H1 (cell line): ENCODE results near the gene MYOT. TPM values are rescaled to one million over a fixed set of nuclear protein-coding genes. Genes with fewer than 3 reads are reported as not detected.

Experiments used
- CTCF ChIA-PET: fragments of 300-600 bp; sonication (Branson Sonifier 250); formaldehyde crosslinking; loops from one replicate; lab custom pipeline; 2021; ENCODE audit not compliant: partially characterized antibody; lab: Charles Lee
- POLR2A ChIA-PET: fragments of 300-600 bp; sonication (Branson Sonifier 250); formaldehyde crosslinking; loops from one replicate; lab custom pipeline; 2021; ENCODE audit warnings: inconsistent platforms; ENCODE audit not compliant: partially characterized antibody; lab: Charles Lee
- DNase-seq, 2 experiments: peaks; one replicate each; pipeline versions ENCODE4 v3.0.0 to v3.0.0-alpha.2; 2010 to 2022; ENCODE audit warnings: low spot score in 2 of 2, low read depth in 1 of 2, mixed read lengths in 1 of 2
- FAIRE-seq: peaks from 2 replicates; lab custom pipeline; 2011; peaks lifted over from hg19 to GRCh38; lab: Jason Lieb, UNC
- H2AFZ ChIP-seq: 2 replicates; pipeline ENCODE4 v1.8.1; 2012; ENCODE audit warnings: low read length, inconsistent platforms
- H2AK5ac ChIP-seq: 2 replicates; pipeline ENCODE4 v1.6.1; 2013; ENCODE audit warnings: low read depth, low read length
- H2BK120ac ChIP-seq: replicated peaks from 2 replicates; pipeline ENCODE3; 2013; ENCODE audit warnings: low read depth, low read length, inconsistent platforms
- H2BK12ac ChIP-seq: 2 replicates; pipeline ENCODE4 v1.6.1; 2013; ENCODE audit warnings: low read depth, low read length
- H2BK15ac ChIP-seq: 2 replicates; pipeline ENCODE4 v1.6.1; 2013; ENCODE audit warnings: low read length
- H2BK20ac ChIP-seq: 2 replicates; pipeline ENCODE4 v1.6.1; 2013; ENCODE audit warnings: low read length
- H2BK5ac ChIP-seq: 2 replicates; pipeline ENCODE4 v1.6.1; 2013; ENCODE audit warnings: low read depth, low read length
- H3K14ac ChIP-seq: 2 replicates; pipeline ENCODE4 v1.6.1; 2013; ENCODE audit warnings: inconsistent platforms; ENCODE audit not compliant: insufficient read length
- H3K18ac ChIP-seq: 2 replicates; pipeline ENCODE4 v1.6.1; 2013; ENCODE audit warnings: low read length; ENCODE audit errors: extremely low read depth
- H3K23ac ChIP-seq: 2 replicates; pipeline ENCODE4 v1.6.1; 2013; ENCODE audit warnings: inconsistent platforms; ENCODE audit not compliant: insufficient read length
- H3K23me2 ChIP-seq: 2 replicates; pipeline ENCODE4 v1.6.1; 2013; ENCODE audit warnings: low read depth, low read length
- H3K27ac ChIP-seq: 2 replicates; pipeline ENCODE4 v1.6.1; 2011; ENCODE audit warnings: low read depth, low read length, inconsistent platforms
- H3K27me3 ChIP-seq, 4 experiments: replicated peaks in 1 of 4; 1 replicate in 1 of 4; 2 replicates in 3 of 4; pipeline versions ENCODE4 v1.6.1 to v1.8.1; 2011 to 2013; ENCODE audit warnings: low read length in 3 of 4, mild to moderate bottlenecking in 3 of 4, inconsistent platforms in 2 of 4, mixed read lengths in 2 of 4, moderate library complexity in 1 of 4; ENCODE audit not compliant: control insufficient read depth in 3 of 4, insufficient read depth in 3 of 4; ENCODE audit errors: extremely low read depth in 1 of 4
- H3K36me3 ChIP-seq, 4 experiments: 2 replicates each; pipeline versions ENCODE4 v1.6.1 to v1.8.1; 2011 to 2013; ENCODE audit warnings: mild to moderate bottlenecking in 4 of 4, low read length in 3 of 4, moderate library complexity in 2 of 4, control low read depth in 1 of 4, inconsistent platforms in 1 of 4; ENCODE audit not compliant: insufficient read depth in 4 of 4, control insufficient read depth in 2 of 4
- H3K4ac ChIP-seq: replicated peaks from 2 replicates; pipeline ENCODE3; 2013; ENCODE audit warnings: low read length, low read depth, mixed read lengths, inconsistent platforms; ENCODE audit not compliant: insufficient read length
- H3K4me1 ChIP-seq, 4 experiments: replicated peaks in 1 of 4; 1 replicate in 1 of 4; 2 replicates in 3 of 4; pipeline versions ENCODE4 v1.6.1 to v1.8.1; 2011 to 2013; ENCODE audit warnings: low read length in 3 of 4, inconsistent platforms in 2 of 4, mixed read lengths in 1 of 4; ENCODE audit not compliant: insufficient read depth in 4 of 4, control insufficient read depth in 3 of 4
- H3K4me2 ChIP-seq, 2 experiments: 2 replicates each; pipeline versions ENCODE4 v1.6.1 to v1.8.1; 2011 to 2013; ENCODE audit warnings: low read depth in 2 of 2, low read length in 2 of 2, control low read depth in 1 of 2, inconsistent platforms in 1 of 2, mild to moderate bottlenecking in 1 of 2; ENCODE audit not compliant: insufficient read depth in 1 of 2
- H3K4me3 ChIP-seq, 4 experiments: fragments of 200-600, 300-600 bp in 1 of 4; sonication (generic), shearing (Covaris generic), sonication (Bioruptor Twin) in 1 of 4; 2 replicates each; pipeline versions ENCODE4 v1.5.1 to v1.8.1; 2011 to 2016; ENCODE audit warnings: low read length in 4 of 4, low read depth in 3 of 4, control low read depth in 2 of 4, inconsistent platforms in 2 of 4, mild to moderate bottlenecking in 2 of 4, mixed read lengths in 1 of 4, moderate library complexity in 1 of 4; ENCODE audit not compliant: insufficient read depth in 2 of 4; ENCODE audit errors: extremely low read depth in 1 of 4
- H3K56ac ChIP-seq: replicated peaks from 2 replicates; pipeline ENCODE3; 2013; ENCODE audit warnings: low read depth, mild to moderate bottlenecking, mixed read lengths, low read length, inconsistent platforms; ENCODE audit not compliant: insufficient read length
- H3K79me1 ChIP-seq: 2 replicates; pipeline ENCODE4 v1.6.1; 2013; ENCODE audit warnings: low read depth, low read length, control low read depth
- H3K79me2 ChIP-seq, 2 experiments: 2 replicates each; pipeline versions ENCODE4 v1.6.1 to v1.8.1; 2012 to 2013; ENCODE audit warnings: low read length in 2 of 2, mild to moderate bottlenecking in 2 of 2, inconsistent platforms in 1 of 2; ENCODE audit not compliant: insufficient read depth in 2 of 2, control insufficient read depth in 1 of 2
- H3K9ac ChIP-seq, 4 experiments: replicated peaks in 1 of 4; 1 replicate in 1 of 4; 2 replicates in 3 of 4; pipeline versions ENCODE4 v1.6.1 to v1.8.1; 2011 to 2013; ENCODE audit warnings: low read depth in 3 of 4, low read length in 3 of 4, control low read depth in 2 of 4, mild to moderate bottlenecking in 2 of 4, moderate library complexity in 2 of 4, inconsistent platforms in 1 of 4; ENCODE audit errors: extremely low read depth in 1 of 4
- H3K9me3 ChIP-seq, 2 experiments: 2 replicates each; pipeline versions ENCODE4 v1.6.1 to v1.8.1; 2012 to 2013; ENCODE audit warnings: mild to moderate bottlenecking in 2 of 2, moderate library complexity in 2 of 2, control low read depth in 1 of 2, inconsistent platforms in 1 of 2, low read depth in 1 of 2, low read length in 1 of 2, mixed read lengths in 1 of 2; ENCODE audit not compliant: insufficient read depth in 2 of 2
- H4K20me1 ChIP-seq, 2 experiments: replicated peaks in 1 of 2; 2 replicates each; pipeline versions ENCODE3 to v1.8.1; 2011 to 2013; ENCODE audit warnings: inconsistent platforms in 2 of 2, low read length in 2 of 2, mild to moderate bottlenecking in 1 of 2; ENCODE audit not compliant: insufficient read depth in 2 of 2, control insufficient read depth in 1 of 2
- H4K5ac ChIP-seq: 2 replicates; pipeline ENCODE4 v1.6.1; 2013; ENCODE audit warnings: low read length, low read depth, mixed read lengths, inconsistent platforms; ENCODE audit not compliant: insufficient read length
- H4K8ac ChIP-seq: 2 replicates; pipeline ENCODE4 v1.8.0; 2013; ENCODE audit warnings: mild to moderate bottlenecking, moderate library complexity, low read length, inconsistent platforms; ENCODE audit not compliant: insufficient read depth; ENCODE audit errors: extremely low read depth
- H4K91ac ChIP-seq: replicated peaks from 2 replicates; pipeline ENCODE3; 2013; ENCODE audit warnings: low read length, mixed read lengths, inconsistent platforms; ENCODE audit not compliant: insufficient read length
- CBX5 ChIP-seq: fragments of 300-800, 300-1000 bp; sonication (generic); IDR thresholded peaks from 2 replicates; pipeline ENCODE4 v1.7.1; 2016; ENCODE audit warnings: antibody characterized with exemption, low read length, low read depth
- CHD1 ChIP-seq: IDR thresholded peaks from 2 replicates; pipeline ENCODE4 v1.6.1; 2012; ENCODE audit warnings: low read depth, low read length, improper control_type of control experiment
- CHD2 ChIP-seq: IDR thresholded peaks from 2 replicates; pipeline ENCODE4 v1.6.1; 2012; ENCODE audit warnings: low read length, improper control_type of control experiment
- CTBP2 ChIP-seq: IDR thresholded peaks from 2 replicates; pipeline ENCODE4 v1.7.0; 2011; ENCODE audit warnings: borderline replicate concordance, mild to moderate bottlenecking, moderate library complexity, mixed read lengths, low read length; ENCODE audit not compliant: insufficient read depth, insufficient read length
- EGR1 ChIP-seq: IDR thresholded peaks from 2 replicates; pipeline ENCODE4 v1.6.1; 2011; ENCODE audit warnings: low read depth, low read length, borderline replicate concordance
- HDAC6 ChIP-seq: IDR thresholded peaks from one replicate; pipeline ENCODE4 v1.7.1; 2012; ENCODE audit warnings: low read depth, mild to moderate bottlenecking, inconsistent platforms, low read length, moderate library complexity
- JUN ChIP-seq: IDR thresholded peaks from 2 replicates; pipeline ENCODE4 v1.6.1; 2011; ENCODE audit warnings: low read depth, mild to moderate bottlenecking, improper control_type of control experiment, low read length
- KDM1A ChIP-seq: fragments of 200-600, 300-600 bp; sonication (generic); IDR thresholded peaks from 2 replicates; pipeline ENCODE4 v1.7.1; 2016; ENCODE audit warnings: mild to moderate bottlenecking, low read length, borderline replicate concordance
- NRF1 ChIP-seq: IDR thresholded peaks from 2 replicates; pipeline ENCODE4 v1.6.1; 2011; ENCODE audit warnings: mild to moderate bottlenecking, low read depth, low read length, improper control_type of control experiment
- POLR2A ChIP-seq, 2 experiments: IDR thresholded peaks; 1 replicate in 1 of 2; 2 replicates in 1 of 2; pipeline ENCODE4 v1.6.1; 2011; ENCODE audit warnings: low read depth in 2 of 2, low read length in 2 of 2, mild to moderate bottlenecking in 2 of 2; ENCODE audit errors: control extremely low read depth in 1 of 2
- POU5F1 ChIP-seq: IDR thresholded peaks from 2 replicates; pipeline ENCODE4 v1.6.1; 2011; ENCODE audit warnings: low read depth, mild to moderate bottlenecking, low read length, moderate library complexity
- RXRA ChIP-seq: IDR thresholded peaks from 2 replicates; pipeline ENCODE4 v1.6.1; 2011; ENCODE audit warnings: low read depth, mild to moderate bottlenecking, low read length, moderate library complexity; ENCODE audit not compliant: insufficient read depth
- SIRT6 ChIP-seq: IDR thresholded peaks from one replicate; pipeline ENCODE4 v1.7.1; 2012; ENCODE audit warnings: low read length, inconsistent platforms
- SIX5 ChIP-seq: IDR thresholded peaks from 2 replicates; pipeline ENCODE4 v1.6.1; 2011; ENCODE audit warnings: mild to moderate bottlenecking, low read depth, low read length
- WGBS, 2 experiments: shearing (Covaris generic) in 1 of 2; methylation state at CpG; one replicate each; pipeline versions ENCODE4 v1.1.6 to v1.1.7; 2013 to 2015; ENCODE audit warnings: low lambda C conversion rate in 2 of 2, mixed read lengths in 2 of 2, inconsistent platforms in 1 of 2, low coverage in 1 of 2, missing lambda C conversion rate in 1 of 2; ENCODE audit not compliant: insufficient replicate concordance in 2 of 2, insufficient coverage in 1 of 2, insufficient read length in 1 of 2; ENCODE audit errors: extremely low coverage in 1 of 2, missing lambda C conversion rate in 1 of 2; 5-methylcytosine and 5-hydroxymethylcytosine counted together
- polyA plus RNA-seq, 7 experiments: library from polyadenylated mRNA; depleted of rRNA in 3 of 7; stranded (reverse) in 5 of 7; unstranded in 2 of 7; fragments of >200 nt in 5 of 7; fragments of 200-250 nt in 2 of 7; gene quantifications; 1 replicate in 5 of 7; 2 replicates in 1 of 7; 4 replicates in 1 of 7; pipeline versions ENCODE4 v1.2.1 to v1.2.3, GENCODE V29; 2011 to 2013; ENCODE audit warnings: missing spikeins in 2 of 7, mixed read lengths in 2 of 7
- total RNA-seq: library from RNA; stranded (reverse); fragmentation: NEBNext Ultra II Directional; extraction: Animal tissue kit (Norgen Biotek cat#: 25700); gene quantifications from 2 replicates; pipeline ENCODE4 v1.2.1, GENCODE V29; 2021
- TF ChIP-seq, protein P1 (sequence below): IDR thresholded peaks from 2 replicates; pipeline ENCODE4 v1.6.1; 2011; ENCODE audit warnings: low read length, improper control_type of control experiment

Gene MYOT
- total and polyA plus RNA-seq, 2 of the 8 experiments (the other 6 are each of a cell fraction or from before 2014, with no cell fraction given) = not detected

DNA sequence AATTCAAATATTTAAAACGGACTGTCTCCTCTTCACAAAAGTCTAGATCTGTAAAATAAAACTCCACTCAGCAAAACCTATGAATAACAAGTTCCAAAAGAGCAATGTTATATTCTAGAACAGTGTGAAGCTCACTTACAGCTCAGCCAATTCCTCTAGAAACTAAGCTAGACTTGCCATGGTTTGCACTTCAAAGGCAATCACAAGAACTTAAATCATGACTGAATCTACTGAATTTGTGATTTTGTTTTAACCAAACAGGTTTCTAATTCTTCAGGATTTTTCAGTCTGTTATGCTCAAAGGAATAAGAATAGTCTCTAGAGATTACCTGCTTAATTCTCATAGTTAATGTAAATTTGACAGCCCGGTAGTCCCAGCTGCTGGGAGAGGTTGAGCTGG lies 20.2 kb downstream of the MYOT start:
- Histone ChIP-seq H3K4me2 (no peak overlapping the region), H3K27me3 (no peaks in the 10 kb centered on the region), H4K91ac (no peak overlapping the region), H2AFZ (no peak overlapping the region), H3K23me2 (no peaks in the 10 kb centered on the region), H2BK15ac (no peak overlapping the region), H2BK20ac (no peak overlapping the region), H3K56ac (no peak overlapping the region), H3K79me2 (no peaks in the 10 kb centered on the region), H3K4ac (no peak overlapping the region), H3K36me3 (no peaks in the 10 kb centered on the region), H3K79me1 (no peaks in the 10 kb centered on the region), H3K18ac (no peak overlapping the region), H3K4me3 (no peak overlapping the region), H4K20me1 (no peaks in the 10 kb centered on the region), H3K14ac (no peak overlapping the region), H3K23ac (no peak overlapping the region), H3K9ac (no peak overlapping the region), H3K9me3 (no peaks in the 10 kb centered on the region), H2BK12ac (no peak overlapping the region), H2BK120ac (no peak overlapping the region), H4K5ac (no peak overlapping the region), H2BK5ac (no peak overlapping the region), H3K27ac (no peak overlapping the region), H4K8ac (no peak overlapping the region), H2AK5ac (no peak overlapping the region), H3K4me1 (no peaks in the 10 kb centered on the region)
- ChIA-PET POLR2A (no interaction called here), CTCF (interaction anchor here (1.1 to 3.5 kb wide), 4 partner anchors 9 to 193 kb away, joined by 3 to 17 read pairs (median 3); no protein-coding TSS in a partner anchor)
- 66% methylated on average over 2 of the region's 2 CpGs; no CpG with 5 or more reads in 1 of the 2 experiments for WGBS, 2 experiments
- DNase-seq = no peak
- no peak for FAIRE-seq
- TF ChIP-seq POU5F1 = no peak
- no peak for TF ChIP-seq JUN
- no peak for TF ChIP-seq KDM1A
- TF ChIP-seq, protein P1, sequence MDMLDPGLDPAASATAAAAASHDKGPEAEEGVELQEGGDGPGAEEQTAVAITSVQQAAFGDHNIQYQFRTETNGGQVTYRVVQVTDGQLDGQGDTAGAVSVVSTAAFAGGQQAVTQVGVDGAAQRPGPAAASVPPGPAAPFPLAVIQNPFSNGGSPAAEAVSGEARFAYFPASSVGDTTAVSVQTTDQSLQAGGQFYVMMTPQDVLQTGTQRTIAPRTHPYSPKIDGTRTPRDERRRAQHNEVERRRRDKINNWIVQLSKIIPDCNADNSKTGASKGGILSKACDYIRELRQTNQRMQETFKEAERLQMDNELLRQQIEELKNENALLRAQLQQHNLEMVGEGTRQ = no peak
- TF ChIP-seq EGR1 = no peak
- TF ChIP-seq HDAC6 = no peak
- no peak for TF ChIP-seq POLR2A (IDR thresholded peaks at IDR 0.05; ENCODE audit: control extremely low read depth in 1 of 2, low read depth in 2 of 2, low read length in 2 of 2)
- no peak for TF ChIP-seq NRF1
- no peak for TF ChIP-seq SIRT6
- no peak for TF ChIP-seq CHD2
- TF ChIP-seq SIX5 = no peak
- no peak for TF ChIP-seq CHD1
- no peak for TF ChIP-seq RXRA
- no peak for TF ChIP-seq CTBP2
- TF ChIP-seq CBX5 = no peak
